GM12892 (cell line): Measurements from ENCODE around the gene FAM83F.

Source experiments
- POLR2A ChIP-seq: IDR thresholded peaks from 2 replicates; pipeline ENCODE4 v1.6.1; 2011; ENCODE audit warnings: low read depth, low read length, control low read depth
- POLR2AphosphoS5 ChIP-seq: IDR thresholded peaks from 2 replicates; pipeline ENCODE4 v1.6.1; 2011; ENCODE audit warnings: low read depth, low read length, control low read depth
- TAF1 ChIP-seq: IDR thresholded peaks from 2 replicates; pipeline ENCODE4 v1.6.1; 2011; ENCODE audit warnings: low read depth, mild to moderate bottlenecking, control low read depth, low read length, borderline replicate concordance

- no peak for TF ChIP-seq POLR2A
- no peak for TF ChIP-seq TAF1
- no peak for TF ChIP-seq POLR2AphosphoS5
Measured at GRCh38 chr22:39991159-39991860, 3.4 kb upstream of the FAM83F start.
